B cell (primary cell): ENCODE results near the gene PYROXD2.

Source experiments
- CTCF ChIP-seq: fragments of 200-600 bp; IDR thresholded peaks from one replicate; pipeline ENCODE4 v1.8.0; 2022; ENCODE audit warnings: antibody characterized with exemption, mild to moderate bottlenecking
- EZH2 ChIP-seq: IDR thresholded peaks from 2 replicates; pipeline ENCODE4 v1.6.1; 2012; ENCODE audit warnings: borderline replicate concordance, low read depth, mild to moderate bottlenecking, moderate library complexity, low read length; ENCODE audit not compliant: insufficient read depth, poor library complexity, severe bottlenecking

GRCh38 chr10:98414932-98415730 lies at the start of gene PYROXD2:
- TF ChIP-seq CTCF (no peak), EZH2 (no peak)
